Hepatocyte (in vitro differentiated cells): ENCODE data around the gene NOL3. TPM values are rescaled to one million over a fixed set of nuclear protein-coding genes. Genes with fewer than 3 reads are reported as not detected.

Experiments
- DNase-seq: peaks from one replicate; pipeline ENCODE4 v3.0.0-alpha.2; 2016; ENCODE audit warnings: low spot score
- H2AFZ ChIP-seq: fragments of 200-600 bp; sonication (generic); 2 replicates; pipeline ENCODE4 v1.6.0; 2016; ENCODE audit warnings: antibody characterized with exemption, mild to moderate bottlenecking
- H3K27ac ChIP-seq: fragments of 200-600 bp; sonication (generic); 2 replicates; pipeline ENCODE4 v1.5.1; 2016; ENCODE audit warnings: mild to moderate bottlenecking
- H3K27me3 ChIP-seq: fragments of 200-600 bp; sonication (generic); 2 replicates; pipeline ENCODE4 v1.6.1; 2016
- H3K36me3 ChIP-seq: fragments of 200-600 bp; sonication (generic); replicated peaks from 2 replicates; pipeline ENCODE4 v1.5.1; 2016; ENCODE audit warnings: low read depth; ENCODE audit not compliant: insufficient read depth
- H3K4me1 ChIP-seq: fragments of 200-600 bp; sonication (generic); 2 replicates; pipeline ENCODE4 v1.5.1; 2016; ENCODE audit warnings: mild to moderate bottlenecking, moderate library complexity; ENCODE audit not compliant: insufficient read depth
- H3K4me2 ChIP-seq: fragments of 200-600 bp; sonication (generic); 2 replicates; pipeline ENCODE4 v1.6.0; 2016
- H3K4me3 ChIP-seq: fragments of 200-600 bp; sonication (generic); 2 replicates; pipeline ENCODE4 v1.5.1; 2016; ENCODE audit warnings: mild to moderate bottlenecking
- H3K79me2 ChIP-seq: fragments of 200-600 bp; sonication (generic); 2 replicates; pipeline ENCODE4 v1.6.0; 2017; ENCODE audit warnings: mild to moderate bottlenecking
- H3K9me2 ChIP-seq: fragments of 200-600 bp; sonication (generic); replicated peaks from 2 replicates; pipeline ENCODE4 v1.6.0; 2017; ENCODE audit warnings: mild to moderate bottlenecking; ENCODE audit not compliant: insufficient read depth
- H3K9me3 ChIP-seq: fragments of 200-600 bp; sonication (generic); 2 replicates; pipeline ENCODE4 v1.5.1; 2016; ENCODE audit warnings: low read depth, mild to moderate bottlenecking
- H4K20me1 ChIP-seq: fragments of 200-600 bp; sonication (generic); 2 replicates; pipeline ENCODE4 v1.6.0; 2016; ENCODE audit warnings: mild to moderate bottlenecking; ENCODE audit not compliant: insufficient read depth, poor library complexity, severe bottlenecking
- CTCF ChIP-seq: fragments of 200-600 bp; sonication (generic); IDR thresholded peaks from 2 replicates; pipeline ENCODE4 v1.5.1; 2016; ENCODE audit warnings: antibody characterized with exemption, mild to moderate bottlenecking; ENCODE audit not compliant: poor library complexity
- EZH2 ChIP-seq: fragments of 200-600 bp; sonication (generic); IDR thresholded peaks from 2 replicates; pipeline ENCODE4 v1.6.1; 2016; ENCODE audit warnings: antibody characterized with exemption, mild to moderate bottlenecking, borderline replicate concordance
- EZH2phosphoT487 ChIP-seq: fragments of 200-600 bp; sonication (generic); IDR thresholded peaks from one replicate; pipeline ENCODE4 v1.6.1; 2018; ENCODE audit warnings: antibody characterized with exemption, mild to moderate bottlenecking, low read depth, moderate library complexity; ENCODE audit not compliant: unreplicated experiment, severe bottlenecking
- WGBS: methylation state at CpG from one replicate; pipeline ENCODE4 v1.1.6; 2016; ENCODE audit warnings: low lambda C conversion rate; ENCODE audit errors: missing lambda C conversion rate; 5-methylcytosine and 5-hydroxymethylcytosine counted together
- polyA plus RNA-seq: library from polyadenylated mRNA; unstranded; fragments of >200 nt; fragmentation: Nextera tagmentation; extraction: Ambion mirVana; gene quantifications from 2 replicates; pipeline ENCODE4 v1.2.1, GENCODE V29; 2016
- total RNA-seq: library from RNA; depleted of rRNA; stranded (reverse); fragments of >200 nt; gene quantifications from 2 replicates; pipeline ENCODE4 v1.2.3, GENCODE V29; 2014

NOL3 gene
- total and polyA plus RNA-seq, 2 experiments from 2014 or later, result 9.3 to 10.9 TPM

DNA sequence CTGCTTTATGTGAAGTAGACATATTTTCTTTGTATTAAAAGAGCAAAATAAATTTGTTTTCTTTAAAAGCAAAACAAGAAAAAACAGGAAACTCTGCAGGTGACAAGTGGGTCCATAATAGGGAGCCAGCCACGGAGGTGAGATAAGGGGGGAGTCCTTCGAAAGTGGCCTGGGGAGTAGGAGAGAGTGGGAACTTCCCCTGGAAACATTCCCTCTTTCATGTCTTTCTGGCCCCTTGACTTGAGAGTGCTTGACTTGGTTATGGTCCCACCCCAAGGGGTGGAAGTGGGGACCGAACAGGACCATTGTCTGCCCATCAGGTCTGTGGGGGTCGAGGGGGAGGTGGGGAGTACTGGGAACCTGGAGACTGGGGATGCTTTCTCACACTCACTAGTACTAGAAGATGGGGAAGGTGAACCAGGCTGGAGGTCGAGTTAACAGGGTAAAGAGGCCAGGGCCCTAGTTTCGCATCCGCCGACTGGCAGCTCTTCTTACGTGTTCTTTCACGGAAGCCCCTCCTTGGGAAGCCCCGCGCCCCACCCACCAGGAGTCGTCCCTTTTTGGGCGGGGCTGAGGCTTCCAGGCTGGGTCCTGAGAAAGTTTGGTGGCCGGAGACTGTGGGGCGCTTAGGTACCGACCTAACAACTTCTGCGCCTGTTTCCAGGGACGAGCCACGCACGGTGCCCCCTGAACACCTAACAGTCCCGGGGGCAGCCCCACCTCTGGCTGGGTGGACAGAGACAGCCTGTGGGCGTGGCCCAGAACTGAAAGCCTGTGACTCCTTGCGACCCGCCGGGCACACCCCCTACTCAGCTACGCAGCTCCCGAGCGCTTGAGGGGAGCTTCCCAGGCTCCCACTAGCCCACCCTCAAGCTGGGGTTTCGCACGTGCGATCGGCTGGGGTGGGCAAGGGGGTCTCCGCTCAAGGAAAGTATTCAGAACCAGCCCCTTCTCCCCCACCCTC, 11.4 kb upstream of the NOL3 start:
- Histone ChIP-seq H3K79me2 (no peaks in the 10 kb centered on the region), H3K9me2 (no peaks in the 10 kb centered on the region), H3K36me3 (no peaks in the 10 kb centered on the region), H3K9me3 (no peaks in the 10 kb centered on the region), H3K27me3 (peaks cover 53% of the 10 kb centered on the region), H3K4me1 (peaks cover 30% of the 10 kb centered on the region), H3K27ac (no peak overlapping the region), H4K20me1 (peaks cover 4% of the 10 kb centered on the region), H3K4me3 (peak overlapping the region; percentile 95), H2AFZ (peak overlapping the region; percentile 94), H3K4me2 (peak overlapping the region; percentile 97)
- WGBS, result 7% methylated on average over 33 of the region's 34 CpGs
- peak; percentile 56 for DNase-seq
- no peak for TF ChIP-seq EZH2phosphoT487
- TF ChIP-seq CTCF, result no peak
- TF ChIP-seq EZH2, result no peak

- TF ChIP-seq EZH2phosphoT487 (no peak), EZH2 (peak; percentile 22)
- no peak overlapping the region for H3K27ac ChIP-seq
Measured at GRCh38 chr16:67161595-67162058, 8.7 kb upstream of the NOL3 start.

GRCh38 chr16:67162506-67163163, 7.7 kb upstream of the NOL3 start:
- no peak overlapping the region for H3K27ac ChIP-seq
- H2AFZ ChIP-seq, result no peak overlapping the region
- DNase-seq, result no peak
- peak overlapping the region; percentile 90 for H3K4me2 ChIP-seq
- no peak overlapping the region for H3K4me3 ChIP-seq
- TF ChIP-seq EZH2phosphoT487 (no peak), CTCF (no peak), EZH2 (peak; percentile 20)
- no peaks in the 10 kb centered on the region for H3K79me2 ChIP-seq
- peaks cover 40% of the 10 kb centered on the region for H3K4me1 ChIP-seq
- H3K9me3 ChIP-seq, result no peaks in the 10 kb centered on the region
- H3K9me2 ChIP-seq, result no peaks in the 10 kb centered on the region
- no peaks in the 10 kb centered on the region for H3K36me3 ChIP-seq
- peaks cover 4% of the 10 kb centered on the region for H4K20me1 ChIP-seq
- peaks cover 63% of the 10 kb centered on the region for H3K27me3 ChIP-seq
- WGBS, result 11% methylated on average over 43 of the region's 44 CpGs

More at GRCh38 chr16:67161595-67162058, 8.7 kb upstream of the NOL3 start:
- no peak for DNase-seq
- H3K27me3 ChIP-seq, result peaks cover 61% of the 10 kb centered on the region
- peak overlapping the region; percentile 97 for H3K4me2 ChIP-seq
- no peaks in the 10 kb centered on the region for H3K9me3 ChIP-seq
- H2AFZ ChIP-seq, result no peak overlapping the region
- WGBS, result 35% methylated on average over 25 of the region's 25 CpGs
- no peaks in the 10 kb centered on the region for H3K9me2 ChIP-seq
- H3K79me2 ChIP-seq, result no peaks in the 10 kb centered on the region
- no peak overlapping the region for H3K4me3 ChIP-seq
- peaks cover 40% of the 10 kb centered on the region for H3K4me1 ChIP-seq
- H4K20me1 ChIP-seq, result peaks cover 4% of the 10 kb centered on the region
- H3K36me3 ChIP-seq, result no peaks in the 10 kb centered on the region
